Hepatocyte (in vitro differentiated cells): ENCODE measurements around the gene KIAA1755.

ENCODE experiments used
- EZH2 ChIP-seq: fragments of 200-600 bp; sonication (generic); IDR thresholded peaks from 2 replicates; pipeline ENCODE4 v1.6.1; 2016; ENCODE audit warnings: antibody characterized with exemption, mild to moderate bottlenecking, borderline replicate concordance
- EZH2phosphoT487 ChIP-seq: fragments of 200-600 bp; sonication (generic); IDR thresholded peaks from one replicate; pipeline ENCODE4 v1.6.1; 2018; ENCODE audit warnings: antibody characterized with exemption, mild to moderate bottlenecking, low read depth, moderate library complexity; ENCODE audit not compliant: unreplicated experiment, severe bottlenecking
- TF ChIP-seq, protein P1 (sequence below): fragments of 200-600 bp; sonication (generic); IDR thresholded peaks from 2 replicates; pipeline ENCODE4 v1.5.1; 2016; ENCODE audit warnings: antibody characterized with exemption, mild to moderate bottlenecking; ENCODE audit not compliant: poor library complexity

- no peak for TF ChIP-seq EZH2phosphoT487
- no peak for TF ChIP-seq EZH2
- TF ChIP-seq, protein P1, sequence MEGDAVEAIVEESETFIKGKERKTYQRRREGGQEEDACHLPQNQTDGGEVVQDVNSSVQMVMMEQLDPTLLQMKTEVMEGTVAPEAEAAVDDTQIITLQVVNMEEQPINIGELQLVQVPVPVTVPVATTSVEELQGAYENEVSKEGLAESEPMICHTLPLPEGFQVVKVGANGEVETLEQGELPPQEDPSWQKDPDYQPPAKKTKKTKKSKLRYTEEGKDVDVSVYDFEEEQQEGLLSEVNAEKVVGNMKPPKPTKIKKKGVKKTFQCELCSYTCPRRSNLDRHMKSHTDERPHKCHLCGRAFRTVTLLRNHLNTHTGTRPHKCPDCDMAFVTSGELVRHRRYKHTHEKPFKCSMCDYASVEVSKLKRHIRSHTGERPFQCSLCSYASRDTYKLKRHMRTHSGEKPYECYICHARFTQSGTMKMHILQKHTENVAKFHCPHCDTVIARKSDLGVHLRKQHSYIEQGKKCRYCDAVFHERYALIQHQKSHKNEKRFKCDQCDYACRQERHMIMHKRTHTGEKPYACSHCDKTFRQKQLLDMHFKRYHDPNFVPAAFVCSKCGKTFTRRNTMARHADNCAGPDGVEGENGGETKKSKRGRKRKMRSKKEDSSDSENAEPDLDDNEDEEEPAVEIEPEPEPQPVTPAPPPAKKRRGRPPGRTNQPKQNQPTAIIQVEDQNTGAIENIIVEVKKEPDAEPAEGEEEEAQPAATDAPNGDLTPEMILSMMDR = no peak
Measured at GRCh38 chr20:38178581-38178980, 82.0 kb downstream of the KIAA1755 start.
